B cell (primary cell): ENCODE measurements around the gene GOLGA8A. TPM values are rescaled to one million over a fixed set of nuclear protein-coding genes. Genes with fewer than 3 reads are reported as not detected.
"Not testable (repeated sequence)": the region's sequence is repeated elsewhere in the genome, so short reads cannot be mapped to it uniquely, and the experiment has no call there.

Source experiments
- ATAC-seq: fragments of 200-7000 bp; cut with Tn5 transposase; one replicate; pipeline ENCODE4 v1.10.0; 2021; ENCODE audit warnings: low read depth, mild to moderate bottlenecking, moderate number of reproducible peaks, moderate library complexity
- CTCF ChIA-PET: fragments of 350-600 bp; sonication (Branson Sonifier 250); formaldehyde crosslinking; loops from one replicate; lab custom pipeline; 2021; ENCODE audit warnings: antibody characterized with exemption, inconsistent platforms; lab: Charles Lee
- POLR2A ChIA-PET: fragments of 350-600 bp; sonication (Branson Sonifier 250); formaldehyde crosslinking; loops from one replicate; lab custom pipeline; 2021; ENCODE audit warnings: antibody characterized with exemption; lab: Charles Lee
- DNase-seq: peaks from one replicate; pipeline ENCODE4 v3.0.0; 2013
- H2AFZ ChIP-seq: 2 replicates; pipeline ENCODE4 v1.6.1; 2012; ENCODE audit warnings: mild to moderate bottlenecking, low read depth, low read length; ENCODE audit not compliant: insufficient read depth, poor library complexity, severe bottlenecking
- H3K27ac ChIP-seq, 2 donors: 1 replicate in 1 of 2; 2 replicates in 1 of 2; pipeline ENCODE4 v1.5.1; 2012 to 2013; ENCODE audit warnings: low read length in 2 of 2, mild to moderate bottlenecking in 2 of 2, moderate library complexity in 1 of 2
- H3K27me3 ChIP-seq, 4 experiments: fragments of 200-600 bp in 1 of 4; sonication (generic) in 1 of 4; replicated peaks in 1 of 4; 1 replicate in 2 of 4; 2 replicates in 2 of 4; pipeline versions ENCODE4 v1.6.1 to v1.7.0; 2013 to 2016; ENCODE audit warnings: low read length in 3 of 4, mild to moderate bottlenecking in 2 of 4, mixed read lengths in 1 of 4, moderate library complexity in 1 of 4; ENCODE audit not compliant: insufficient read depth in 4 of 4, control insufficient read depth in 3 of 4; ENCODE audit errors: control extremely low read depth in 1 of 4
- H3K36me3 ChIP-seq, 2 experiments: replicated peaks in 1 of 2; 1 replicate in 1 of 2; 2 replicates in 1 of 2; pipeline versions ENCODE4 v1.6.1 to v1.7.1; 2013; ENCODE audit warnings: low read length in 1 of 2; ENCODE audit not compliant: insufficient read depth in 2 of 2, control insufficient read depth in 1 of 2; ENCODE audit errors: control extremely low read depth in 1 of 2, extremely low read depth in 1 of 2
- H3K4me1 ChIP-seq, 2 donors: fragments of 200-600 bp in 1 of 2; sonication (generic) in 1 of 2; 1 replicate in 1 of 2; 2 replicates in 1 of 2; pipeline versions ENCODE4 v1.5.1 to v1.6.1; 2013 to 2017; ENCODE audit warnings: low read length in 2 of 2; ENCODE audit not compliant: control insufficient read depth in 2 of 2, insufficient read depth in 2 of 2
- H3K4me2 ChIP-seq: replicated peaks from 2 replicates; pipeline ENCODE3; 2012; ENCODE audit warnings: mild to moderate bottlenecking, low read depth, low read length; ENCODE audit not compliant: poor library complexity, severe bottlenecking
- H3K4me3 ChIP-seq, 5 experiments: fragments of 200-600 bp in 1 of 5; sonication (generic) in 1 of 5; 1 replicate in 3 of 5; 2 replicates in 2 of 5; pipeline versions ENCODE4 v1.5.1 to v1.7.0; 2011 to 2016; ENCODE audit warnings: low read length in 4 of 5, mild to moderate bottlenecking in 4 of 5, low read depth in 2 of 5, control low read depth in 1 of 5, moderate library complexity in 1 of 5; ENCODE audit not compliant: insufficient read depth in 1 of 5; ENCODE audit errors: control extremely low read depth in 1 of 5, extremely low read depth in 1 of 5
- H3K79me2 ChIP-seq: fragments of 200-600 bp; sonication (generic); one replicate; pipeline ENCODE4 v1.6.0; 2016; ENCODE audit warnings: low read length; ENCODE audit not compliant: control insufficient read depth, insufficient read depth
- H3K9ac ChIP-seq: fragments of 200-600 bp; sonication (generic); 2 replicates; pipeline ENCODE4 v1.6.1; 2017; ENCODE audit warnings: mild to moderate bottlenecking, low read length, moderate library complexity
- H3K9me3 ChIP-seq, 3 donors: one replicate each; pipeline versions ENCODE4 v1.6.1 to v1.7.1; 2013; ENCODE audit warnings: low read length in 2 of 3; ENCODE audit not compliant: control insufficient read depth in 2 of 3, insufficient read depth in 1 of 3; ENCODE audit errors: control extremely low read depth in 1 of 3
- H4K20me1 ChIP-seq: 2 replicates; pipeline ENCODE4 v1.6.0; 2012; ENCODE audit warnings: mild to moderate bottlenecking, low read length; ENCODE audit not compliant: insufficient read depth, control insufficient read depth, poor library complexity, severe bottlenecking
- H3K27ac Mint-ChIP-seq: one replicate; pipeline ENCODE4 v1.8.0; 2021; ENCODE audit warnings: mixed read lengths
- H3K27me3 Mint-ChIP-seq: one replicate; pipeline ENCODE4 v1.8.0; 2021; ENCODE audit warnings: mixed read lengths
- H3K4me1 Mint-ChIP-seq: one replicate; pipeline ENCODE4 v1.8.0; 2021; ENCODE audit warnings: mixed read lengths
- H3K4me3 Mint-ChIP-seq: one replicate; pipeline ENCODE4 v1.8.0; 2021; ENCODE audit warnings: mixed read lengths
- H3K9me3 Mint-ChIP-seq: one replicate; pipeline ENCODE4 v1.8.0; 2022; ENCODE audit warnings: mixed read lengths; ENCODE audit not compliant: insufficient read depth
- WGBS: methylation state at CpG from one replicate; pipeline ENCODE4 v1.1.5; 2013; ENCODE audit warnings: missing lambda C conversion rate; ENCODE audit not compliant: insufficient coverage; 5-methylcytosine and 5-hydroxymethylcytosine counted together
- intact Hi-C: fragments of 100-400 bp; cut with micrococcal nuclease; formaldehyde crosslinking; loops from one replicate; pipeline ENCODE4 v1.10.0; 2022
- polyA plus RNA-seq: library from polyadenylated mRNA; depleted of rRNA; stranded (reverse); fragments of >200 nt; gene quantifications from 2 replicates; pipeline ENCODE4 v1.2.3, GENCODE V29; 2012
- total RNA-seq, 2 donors: library from RNA; stranded (reverse); fragments of 120-200 nt in 1 of 2; gene quantifications; 1 replicate in 1 of 2; 2 replicates in 1 of 2; pipeline versions ENCODE4 v1.2.3 to v1.2.4, GENCODE V29; 2013 to 2022

GOLGA8A gene
- total and polyA plus RNA-seq, 2 donors (not counting 1 experiment from before 2014, with no cell fraction given) = 114 to 248 TPM

DNA sequence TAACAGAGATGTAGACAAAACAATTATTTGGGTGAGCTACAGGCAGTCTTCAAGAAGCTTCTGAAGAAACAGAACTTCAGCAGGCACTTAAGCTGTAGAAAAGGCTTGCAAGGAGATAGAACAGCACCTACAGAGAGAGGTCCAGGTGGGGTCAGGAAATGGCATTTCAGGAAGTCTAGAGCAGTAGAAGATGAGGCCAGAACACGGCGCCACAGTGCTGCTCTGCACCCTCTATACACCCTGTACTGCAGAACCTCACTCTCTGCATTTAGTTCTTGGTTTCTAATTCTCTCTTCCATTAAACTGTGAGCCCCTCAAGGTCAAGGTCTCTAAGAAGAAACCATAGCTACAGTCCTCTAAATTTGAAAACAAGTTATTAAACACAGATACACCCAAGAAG lies 44.6 kb downstream of the GOLGA8A start:
- H3K9me3 ChIP-seq, CTCF ChIA-PET, H3K4me3 ChIP-seq, H3K79me2 ChIP-seq, H3K27me3 ChIP-seq, H4K20me1 ChIP-seq, H3K4me3 Mint-ChIP-seq, H3K27ac ChIP-seq, H3K9ac ChIP-seq, DNase-seq, H3K4me1 ChIP-seq, H3K36me3 ChIP-seq, intact Hi-C loops, H3K4me2 ChIP-seq, POLR2A ChIA-PET, H2AFZ ChIP-seq, H3K9me3 Mint-ChIP-seq, ATAC-seq, H3K27ac Mint-ChIP-seq, H3K4me1 Mint-ChIP-seq, H3K27me3 Mint-ChIP-seq: not testable (repeated sequence)
- no CpG with 5 or more reads among the region's 2 CpGs for WGBS

DNA sequence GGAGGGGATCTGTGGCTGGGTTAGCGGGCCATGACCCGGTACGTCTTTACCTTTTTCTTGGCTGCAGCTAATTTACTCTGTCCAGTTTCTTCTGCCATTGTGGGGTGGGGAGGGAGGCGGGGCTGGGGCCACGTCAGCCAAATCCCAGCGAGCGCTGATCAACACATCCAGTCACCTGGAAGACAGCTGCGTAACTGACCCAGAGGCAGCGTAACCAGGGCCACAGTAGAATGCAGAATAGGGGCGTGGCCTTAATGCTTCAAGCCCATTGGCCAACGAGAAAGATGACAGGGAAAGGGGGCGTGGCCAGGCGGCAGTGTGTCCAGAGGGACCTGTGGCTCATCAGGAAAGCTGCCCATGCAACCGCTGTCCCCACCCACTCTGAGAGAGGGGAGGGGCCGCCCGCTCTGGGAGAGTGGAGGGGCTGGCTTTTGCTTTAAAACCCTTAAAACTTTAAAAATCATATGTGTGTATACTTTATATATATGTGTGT lies 48.0 kb downstream of the GOLGA8A start:
- CTCF ChIA-PET, DNase-seq, intact Hi-C loops, H3K4me3 ChIP-seq, H3K4me1 Mint-ChIP-seq, ATAC-seq, H3K9ac ChIP-seq, H4K20me1 ChIP-seq, H3K4me1 ChIP-seq, H3K36me3 ChIP-seq, H3K27me3 Mint-ChIP-seq, H3K4me3 Mint-ChIP-seq, POLR2A ChIA-PET, H3K4me2 ChIP-seq, H3K27me3 ChIP-seq, H2AFZ ChIP-seq, H3K9me3 ChIP-seq, H3K27ac Mint-ChIP-seq, H3K9me3 Mint-ChIP-seq, H3K79me2 ChIP-seq, H3K27ac ChIP-seq: not testable (repeated sequence)
- WGBS = no CpG with 5 or more reads among the region's 16 CpGs

Other genes with a start within 250 kb of the GOLGA8A start
- gene KATNBL1, start 227.7 kb downstream of the GOLGA8A start, total RNA-seq = 54.8 and 57.8 TPM in 2 replicates
- gene KATNBL1, start 227.7 kb downstream of the GOLGA8A start, polyA plus RNA-seq = 22.1 and 35.8 TPM in 2 replicates
- gene EMC4, start 212.8 kb downstream of the GOLGA8A start, total RNA-seq = 60.7 and 63.1 TPM in 2 replicates
- 49.1 and 52.3 TPM in 2 replicates for gene EMC4, start 212.8 kb downstream of the GOLGA8A start, polyA plus RNA-seq
- 141 and 156 TPM in 2 replicates for gene SLC12A6, start 100.0 kb downstream of the GOLGA8A start, total RNA-seq
- gene SLC12A6, start 100.0 kb downstream of the GOLGA8A start, polyA plus RNA-seq = 75.8 and 85.2 TPM in 2 replicates
- 65.6 and 68.2 TPM in 2 replicates for gene NOP10, start 94.7 kb downstream of the GOLGA8A start, total RNA-seq
- gene NOP10, start 94.7 kb downstream of the GOLGA8A start, polyA plus RNA-seq = 72.6 and 133 TPM in 2 replicates
- gene NUTM1, start 94.5 kb downstream of the GOLGA8A start, total RNA-seq = not detected in 2 replicates
- not detected in 2 replicates for gene NUTM1, start 94.5 kb downstream of the GOLGA8A start, polyA plus RNA-seq
- gene LPCAT4, start 70.6 kb downstream of the GOLGA8A start, total RNA-seq = 64.2 and 68.1 TPM in 2 replicates
- gene LPCAT4, start 70.6 kb downstream of the GOLGA8A start, polyA plus RNA-seq = 76.3 and 76.4 TPM in 2 replicates
- 75.5 and 77.1 TPM in 2 replicates for gene GOLGA8B, start 145.8 kb upstream of the GOLGA8A start, total RNA-seq
- 200 and 426 TPM in 2 replicates for gene GOLGA8B, start 145.8 kb upstream of the GOLGA8A start, polyA plus RNA-seq